Tibial artery (tissue), 4 donors: ENCODE measurements around the gene PEAR1.

ENCODE experiments used
- DNase-seq, 2 donors: peaks; one replicate each; pipeline ENCODE4 v3.0.0-alpha.2; 2019
- H3K27ac ChIP-seq, 2 donors: fragments of 200-600 bp; sonication (generic) in 1 of 2; 1 replicate in 1 of 2; 2 replicates in 1 of 2; pipeline ENCODE4 v1.5.1; 2018 to 2019; ENCODE audit warnings: mild to moderate bottlenecking in 1 of 2
- H3K27me3 ChIP-seq, 2 donors: fragments of 200-600 bp; sonication (generic) in 1 of 2; one replicate each; pipeline versions ENCODE4 v1.5.1 to v1.6.0; 2016 to 2019
- H3K36me3 ChIP-seq, 3 donors: fragments of 200-600 bp; sonication (generic) in 2 of 3; one replicate each; pipeline ENCODE4 v1.5.1; 2016 to 2019; ENCODE audit warnings: mild to moderate bottlenecking in 2 of 3
- H3K4me1 ChIP-seq, 4 donors: fragments of 200-600 bp; sonication (generic) in 2 of 4; 1 replicate in 3 of 4; 2 replicates in 1 of 4; pipeline ENCODE4 v1.5.1; 2016 to 2019
- H3K4me3 ChIP-seq, 2 donors: fragments of 200-600 bp; sonication (generic) in 1 of 2; 1 replicate in 1 of 2; 2 replicates in 1 of 2; pipeline ENCODE4 v1.5.1; 2018 to 2019; ENCODE audit warnings: mild to moderate bottlenecking in 2 of 2
- H3K9me3 ChIP-seq, 3 donors: fragments of 200-600 bp; sonication (generic) in 1 of 3; one replicate each; pipeline ENCODE4 v1.5.1; 2016 to 2019
- CTCF ChIP-seq, 2 experiments: fragments of 200-600 bp in 1 of 2; fragments of 450-650 bp in 1 of 2; IDR thresholded peaks; one replicate each; pipeline ENCODE4 v1.5.1; 2017 to 2019; ENCODE audit warnings: antibody characterized with exemption in 2 of 2, mild to moderate bottlenecking in 1 of 2, moderate library complexity in 1 of 2
- intact Hi-C: fragments of 100-400 bp; cut with DNase I; formaldehyde crosslinking; loops from one replicate; pipeline ENCODE4 v1.15.0; 2023; ENCODE audit warnings: low total_unique reads

PEAR1 gene

GRCh38 chr1:156845953-156846545, 47.5 kb upstream of the PEAR1 start:
- no peak overlapping the region for H3K4me3 ChIP-seq
- peaks cover 0 to 16% (median 9%) of the 10 kb centered on the region in 4 donors for H3K4me1 ChIP-seq
- H3K36me3 ChIP-seq: no peaks in the 10 kb centered on the region
- H3K27me3 ChIP-seq: peaks cover 0 to 88% of the 10 kb centered on the region in 2 donors
- TF ChIP-seq CTCF (IDR thresholded peaks at IDR 0.05): no peak
- intact Hi-C loops: no loop called here
- DNase-seq: no peak
- H3K9me3 ChIP-seq: no peaks in the 10 kb centered on the region
- no peak overlapping the region for H3K27ac ChIP-seq

GRCh38 chr1:156846643-156847042, 46.9 kb upstream of the PEAR1 start:
- H3K27ac ChIP-seq: no peak overlapping the region
- no peaks in the 10 kb centered on the region for H3K9me3 ChIP-seq
- no peak for TF ChIP-seq CTCF (IDR thresholded peaks at IDR 0.05)
- no peak overlapping the region for H3K4me3 ChIP-seq
- no peak for DNase-seq
- intact Hi-C loops: no loop called here
- H3K4me1 ChIP-seq: peaks cover 0 to 16% (median 9%) of the 10 kb centered on the region in 4 donors
- no peaks in the 10 kb centered on the region for H3K36me3 ChIP-seq
- H3K27me3 ChIP-seq: peaks cover 0 to 88% of the 10 kb centered on the region in 2 donors

DNA sequence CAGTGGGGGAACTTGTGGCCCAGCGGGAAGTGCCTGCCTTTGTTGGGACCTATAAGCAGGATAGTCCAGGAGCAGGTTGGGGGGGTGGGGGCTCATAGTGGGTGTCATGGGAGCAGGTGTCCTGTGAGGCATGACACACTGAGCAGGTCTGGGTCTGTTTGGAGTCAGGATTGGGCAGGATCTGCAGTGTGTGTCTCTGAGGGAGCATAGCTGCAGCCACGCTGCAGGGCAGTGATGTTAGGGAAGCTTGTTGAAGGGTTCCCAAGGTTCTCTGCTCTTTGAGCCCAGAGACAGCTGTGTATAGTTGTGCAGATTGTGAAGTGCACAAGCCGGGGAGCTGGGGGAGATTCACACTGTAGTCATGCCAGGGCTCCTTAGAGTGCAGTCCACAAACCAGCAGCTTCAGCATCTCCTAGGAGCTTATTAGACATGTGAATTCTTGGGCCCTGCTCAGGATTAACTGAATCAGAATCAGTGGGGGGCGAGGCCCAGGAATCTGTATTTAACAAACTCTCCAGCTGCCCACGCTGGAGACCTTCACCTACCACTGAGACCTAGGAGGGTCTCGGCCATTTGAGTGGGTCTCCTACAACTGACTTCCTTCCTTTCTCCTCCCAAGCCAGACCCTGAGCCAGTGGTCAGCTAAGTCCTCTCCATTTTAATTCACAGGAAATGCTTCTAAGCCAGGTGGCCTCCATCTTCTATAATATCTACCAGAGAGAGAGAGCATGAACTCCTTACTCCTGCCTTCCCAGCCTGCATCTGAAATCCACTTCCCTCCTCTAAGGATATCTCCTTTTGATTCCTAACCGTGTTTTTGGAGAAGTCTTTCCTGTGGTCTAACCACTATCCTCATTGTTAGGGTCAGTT, 45.7 kb upstream of the PEAR1 start:
- Histone ChIP-seq H3K9me3 (no peaks in the 10 kb centered on the region), H3K27me3 (peaks cover 0 to 87% of the 10 kb centered on the region in 2 donors), H3K4me1 (peaks cover 0 to 24% (median 9%) of the 10 kb centered on the region in 4 donors), H3K4me3 (no peak overlapping the region), H3K36me3 (no peaks in the 10 kb centered on the region), H3K27ac (no peak overlapping the region)
- intact Hi-C loops: no loop called here
- no peak for TF ChIP-seq CTCF (IDR thresholded peaks at IDR 0.05)
- DNase-seq: no peak

DNA sequence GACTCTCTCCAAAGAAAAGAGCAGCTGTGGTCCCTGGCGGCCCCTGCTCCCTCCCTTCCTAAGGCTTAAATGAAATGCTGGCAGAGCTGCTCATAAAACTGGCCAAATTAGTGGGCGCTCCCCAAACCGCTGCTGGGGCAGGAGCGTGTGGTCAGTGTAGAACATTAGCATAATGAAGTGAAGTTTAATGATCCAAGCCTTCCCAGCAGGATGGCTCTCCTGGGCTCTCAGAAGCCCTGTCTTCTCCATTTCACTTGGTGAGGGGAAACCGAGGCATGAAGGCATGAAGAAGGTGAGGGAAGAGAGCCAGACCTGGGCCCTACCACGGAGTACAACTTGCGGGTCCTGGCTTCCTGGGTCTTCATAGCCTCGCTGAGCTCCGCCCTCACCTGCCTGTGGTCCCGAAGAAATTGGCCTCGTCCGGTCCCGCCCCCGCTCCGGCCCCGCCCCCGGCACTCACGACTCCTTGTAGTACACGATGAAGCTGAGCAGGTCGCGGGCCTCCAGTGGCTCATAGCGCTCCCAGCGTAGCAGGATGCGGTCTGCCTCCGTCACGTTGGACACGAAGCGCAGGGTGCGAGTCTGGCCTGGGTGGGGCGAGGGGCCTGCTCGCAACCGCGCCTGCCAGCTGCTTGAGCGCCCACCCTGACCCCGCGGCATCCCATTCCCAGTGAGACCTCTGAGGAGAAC, 44.9 kb upstream of the PEAR1 start:
- no peak overlapping the region for H3K4me3 ChIP-seq
- peaks cover 0 to 81% of the 10 kb centered on the region in 2 donors for H3K27me3 ChIP-seq
- intact Hi-C loops: no loop called here
- no peaks in the 10 kb centered on the region for H3K9me3 ChIP-seq
- no peak for DNase-seq
- no peak for TF ChIP-seq CTCF (IDR thresholded peaks at IDR 0.05)
- H3K4me1 ChIP-seq: peaks cover 0 to 24% (median 9%) of the 10 kb centered on the region in 4 donors
- no peak overlapping the region for H3K27ac ChIP-seq
- H3K36me3 ChIP-seq: no peaks in the 10 kb centered on the region

GRCh38 chr1:156849151-156849496, 44.4 kb upstream of the PEAR1 start:
- H3K27me3 ChIP-seq: peaks cover 0 to 81% of the 10 kb centered on the region in 2 donors
- H3K27ac ChIP-seq: no peak overlapping the region
- DNase-seq: no peak
- H3K4me3 ChIP-seq: no peak overlapping the region
- no peaks in the 10 kb centered on the region for H3K9me3 ChIP-seq
- no peaks in the 10 kb centered on the region for H3K36me3 ChIP-seq
- TF ChIP-seq CTCF (IDR thresholded peaks at IDR 0.05): no peak
- peaks cover 0 to 24% (median 9%) of the 10 kb centered on the region in 4 donors for H3K4me1 ChIP-seq
- intact Hi-C loops: no loop called here
